Stimulated activated memory B cell treated with anti-CD40 and anti-IgM and Interleukin-4, amounts not matched to agents 10 μg/mL and 1 μg/mL and 100 μg/mL, for 72 hours (primary cell): ENCODE measurements around the gene CSNK1G1.
A peak's percentile ranks its signal among the peaks of the same experiment; 100 is the strongest.
"Not testable (repeated sequence)": the region's sequence is repeated elsewhere in the genome, so short reads cannot be mapped to it uniquely, and the experiment has no call there.

Experiments
- ATAC-seq: fragments of 150-1000 bp; cut with Tn5 transposase; 2 replicates; pipeline ENCODE4 v1.10.0; 2021
- H3K27ac Mint-ChIP-seq: one replicate; pipeline ENCODE4 v1.8.0; 2022; ENCODE audit warnings: mild to moderate bottlenecking, mixed read lengths
- H3K27me3 Mint-ChIP-seq: one replicate; pipeline ENCODE4 v1.8.0; 2022; ENCODE audit warnings: mixed read lengths
- H3K36me3 Mint-ChIP-seq: one replicate; pipeline ENCODE4 v1.8.0; 2022; ENCODE audit warnings: mixed read lengths
- H3K4me1 Mint-ChIP-seq: one replicate; pipeline ENCODE4 v1.8.0; 2022; ENCODE audit warnings: mixed read lengths
- H3K4me3 Mint-ChIP-seq: one replicate; pipeline ENCODE4 v1.8.0; 2022; ENCODE audit warnings: mild to moderate bottlenecking, moderate library complexity, mixed read lengths
- H3K9me3 Mint-ChIP-seq: one replicate; pipeline ENCODE4 v1.8.0; 2022; ENCODE audit warnings: mixed read lengths

Gene CSNK1G1

DNA sequence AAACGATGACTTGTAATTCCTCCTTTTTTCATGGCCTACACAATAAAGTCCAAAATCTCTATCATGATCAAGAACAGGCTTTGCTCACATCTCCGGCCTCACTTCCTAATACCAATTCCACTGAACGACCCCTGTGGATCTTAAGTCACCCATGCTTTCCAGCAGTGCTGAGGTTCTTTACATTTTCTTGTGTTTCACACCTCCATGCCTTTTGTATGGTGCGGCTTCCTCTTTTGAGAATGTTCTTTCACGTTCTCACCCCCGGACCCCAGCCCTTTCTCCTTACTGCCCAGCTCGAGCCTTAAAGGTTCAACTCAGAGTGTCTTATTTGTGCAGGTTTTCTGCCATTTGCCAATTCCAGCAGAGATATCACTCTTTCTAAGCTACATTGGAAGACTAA, 70.1 kb downstream of the CSNK1G1 start:
- peaks cover 19% of the 10 kb centered on the region for H3K4me1 Mint-ChIP-seq
- no peaks in the 10 kb centered on the region for H3K27me3 Mint-ChIP-seq
- H3K36me3 Mint-ChIP-seq = peaks cover 20% of the 10 kb centered on the region
- no peak overlapping the region for H3K27ac Mint-ChIP-seq
- ATAC-seq = no peak
- H3K4me3 Mint-ChIP-seq = no peak overlapping the region
- H3K9me3 Mint-ChIP-seq = no peaks in the 10 kb centered on the region

DNA sequence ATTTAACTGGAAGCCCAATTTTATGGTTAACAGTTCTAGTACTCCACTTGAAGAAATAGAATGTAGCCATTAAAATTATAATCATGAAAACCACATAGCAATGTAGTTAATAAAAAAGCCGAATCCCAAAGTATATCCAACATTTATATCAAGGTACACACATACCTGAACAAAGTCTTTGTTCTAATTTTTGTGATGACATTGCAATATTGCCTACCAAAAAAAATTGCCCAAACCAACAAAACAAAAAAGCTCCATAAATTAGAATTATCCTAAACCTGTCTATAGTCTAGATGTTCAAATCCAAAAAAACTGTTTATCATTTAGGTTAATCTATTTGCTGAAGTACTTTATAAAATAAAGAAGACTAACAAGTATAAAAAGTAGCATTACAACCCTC, 70.8 kb downstream of the CSNK1G1 start:
- peaks cover 15% of the 10 kb centered on the region for H3K36me3 Mint-ChIP-seq
- peaks cover 16% of the 10 kb centered on the region for H3K4me1 Mint-ChIP-seq
- no peak overlapping the region for H3K4me3 Mint-ChIP-seq
- no peaks in the 10 kb centered on the region for H3K9me3 Mint-ChIP-seq
- no peak for ATAC-seq
- no peaks in the 10 kb centered on the region for H3K27me3 Mint-ChIP-seq
- H3K27ac Mint-ChIP-seq = no peak overlapping the region

- no peaks in the 10 kb centered on the region for H3K27me3 Mint-ChIP-seq
- H3K36me3 Mint-ChIP-seq = peaks cover 5% of the 10 kb centered on the region
- no peak for ATAC-seq
- peaks cover 6% of the 10 kb centered on the region for H3K4me1 Mint-ChIP-seq
- no peak overlapping the region for H3K4me3 Mint-ChIP-seq
- H3K27ac Mint-ChIP-seq = no peak overlapping the region
- H3K9me3 Mint-ChIP-seq = no peaks in the 10 kb centered on the region
Observed at GRCh38 chr15:64284042-64284441, 71.9 kb downstream of the CSNK1G1 start.

- Mint-ChIP-seq H3K9me3 (no peaks in the 10 kb centered on the region), H3K27me3 (no peaks in the 10 kb centered on the region), H3K4me3 (no peak overlapping the region), H3K27ac (no peak overlapping the region), H3K36me3 (no peaks in the 10 kb centered on the region), H3K4me1 (peaks cover 6% of the 10 kb centered on the region)
- ATAC-seq = no peak
Observed at GRCh38 chr15:64282701-64283100, 73.3 kb downstream of the CSNK1G1 start.

DNA sequence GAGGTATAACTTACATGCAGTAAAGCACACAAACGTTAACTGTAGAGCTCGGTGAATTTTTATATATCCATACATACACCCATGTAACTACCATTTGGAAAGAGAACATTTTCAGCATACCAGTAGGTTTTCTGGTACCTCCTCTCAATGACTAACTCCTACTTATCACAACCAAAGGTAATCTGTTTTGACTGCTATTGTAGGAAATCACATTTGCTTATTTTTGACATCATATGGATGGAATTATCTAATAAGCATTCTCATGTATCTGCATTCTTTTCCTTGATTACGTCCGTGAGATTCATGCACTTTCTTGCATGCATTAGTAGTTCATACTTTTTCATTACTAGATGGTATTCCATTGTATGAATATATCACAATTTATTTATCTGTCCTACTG, 76.8 kb downstream of the CSNK1G1 start:
- ATAC-seq = no peak
- Mint-ChIP-seq H3K4me1 (peaks cover 5% of the 10 kb centered on the region), H3K27me3 (no peaks in the 10 kb centered on the region), H3K27ac (no peak overlapping the region), H3K36me3 (no peaks in the 10 kb centered on the region), H3K9me3 (no peaks in the 10 kb centered on the region), H3K4me3 (no peak overlapping the region)

- no peaks in the 10 kb centered on the region for H3K9me3 Mint-ChIP-seq
- no peak overlapping the region for H3K27ac Mint-ChIP-seq
- peaks cover 5% of the 10 kb centered on the region for H3K4me1 Mint-ChIP-seq
- H3K36me3 Mint-ChIP-seq = peaks cover 14% of the 10 kb centered on the region
- ATAC-seq = no peak
- H3K4me3 Mint-ChIP-seq = no peak overlapping the region
- no peaks in the 10 kb centered on the region for H3K27me3 Mint-ChIP-seq
Observed at GRCh38 chr15:64275934-64276333, 80.0 kb downstream of the CSNK1G1 start.

DNA sequence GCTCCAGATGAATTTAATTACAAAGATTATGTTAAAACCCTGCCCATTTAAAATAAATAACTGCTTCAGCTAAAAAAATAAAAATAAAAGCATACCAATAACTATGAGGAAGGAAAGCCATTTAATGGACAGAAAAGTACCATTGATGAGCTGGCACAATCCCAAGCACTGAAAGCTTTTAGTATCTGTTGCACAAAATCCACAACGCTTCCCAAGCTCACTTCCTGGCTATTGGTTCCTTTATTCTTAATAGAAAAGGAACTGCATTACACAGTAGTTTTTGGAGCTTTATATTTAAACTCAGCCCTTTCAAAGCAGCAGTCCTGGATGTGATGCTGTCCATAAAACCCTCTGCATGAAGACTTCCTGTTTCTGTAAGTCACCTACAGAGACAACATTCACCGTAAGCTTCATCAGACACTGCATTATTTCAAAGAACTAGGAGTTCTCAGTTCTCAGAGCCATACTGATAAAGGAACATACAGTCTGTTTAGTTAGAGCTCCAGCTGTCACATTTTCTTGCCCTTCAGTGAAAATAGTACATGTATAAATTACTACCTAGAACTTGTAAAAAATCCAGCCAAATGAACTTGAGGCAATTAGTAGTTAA, 81.5 kb downstream of the CSNK1G1 start:
- no peak overlapping the region for H3K4me3 Mint-ChIP-seq
- H3K27ac Mint-ChIP-seq = no peak overlapping the region
- peaks cover 26% of the 10 kb centered on the region for H3K36me3 Mint-ChIP-seq
- H3K4me1 Mint-ChIP-seq = peaks cover 5% of the 10 kb centered on the region
- no peaks in the 10 kb centered on the region for H3K27me3 Mint-ChIP-seq
- no peaks in the 10 kb centered on the region for H3K9me3 Mint-ChIP-seq
- ATAC-seq = no peak

- H3K27ac Mint-ChIP-seq = no peak overlapping the region
- H3K27me3 Mint-ChIP-seq = no peaks in the 10 kb centered on the region
- H3K36me3 Mint-ChIP-seq = peaks cover 56% of the 10 kb centered on the region
- ATAC-seq = no peak
- H3K4me3 Mint-ChIP-seq = no peak overlapping the region
- H3K9me3 Mint-ChIP-seq = peaks cover 10% of the 10 kb centered on the region
- peaks cover 27% of the 10 kb centered on the region for H3K4me1 Mint-ChIP-seq
Observed at GRCh38 chr15:64267331-64267973, 88.5 kb downstream of the CSNK1G1 start.

DNA sequence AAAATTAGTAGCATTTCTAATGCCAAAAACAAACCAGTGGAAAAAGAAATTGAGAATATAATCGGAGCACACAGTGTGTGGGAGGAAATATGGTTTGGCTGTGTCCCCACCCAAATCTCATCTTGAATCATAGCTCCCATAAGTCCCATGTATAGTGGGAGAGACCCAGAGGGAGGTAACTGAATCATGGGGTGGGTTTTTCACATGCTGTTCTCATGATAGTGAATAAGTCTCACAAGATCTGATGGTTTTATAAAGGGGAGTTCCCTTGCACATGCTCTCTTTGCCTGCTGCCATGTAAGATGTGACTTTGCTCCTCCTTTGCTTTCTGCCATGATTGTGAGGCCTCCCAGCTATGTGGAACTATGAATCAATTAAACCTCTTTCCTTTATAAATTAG, 90.8 kb downstream of the CSNK1G1 start:
- H3K4me1 Mint-ChIP-seq = peaks cover 27% of the 10 kb centered on the region
- H3K36me3 Mint-ChIP-seq = peaks cover 46% of the 10 kb centered on the region
- not testable (repeated sequence) for H3K4me3 Mint-ChIP-seq, H3K27me3 Mint-ChIP-seq, ATAC-seq, H3K27ac Mint-ChIP-seq
- H3K9me3 Mint-ChIP-seq = peaks cover 10% of the 10 kb centered on the region

GRCh38 chr15:64264502-64264901, 91.5 kb downstream of the CSNK1G1 start:
- no peak for ATAC-seq
- Mint-ChIP-seq H3K27ac (no peak overlapping the region), H3K36me3 (peaks cover 42% of the 10 kb centered on the region), H3K4me3 (no peak overlapping the region), H3K4me1 (peaks cover 27% of the 10 kb centered on the region), H3K27me3 (no peaks in the 10 kb centered on the region), H3K9me3 (peaks cover 10% of the 10 kb centered on the region)

- ATAC-seq = no peak
- no peaks in the 10 kb centered on the region for H3K27me3 Mint-ChIP-seq
- peak overlapping the region; percentile 35 for H3K27ac Mint-ChIP-seq
- H3K9me3 Mint-ChIP-seq = peaks cover 10% of the 10 kb centered on the region
- no peak overlapping the region for H3K4me3 Mint-ChIP-seq
- H3K4me1 Mint-ChIP-seq = peaks cover 27% of the 10 kb centered on the region
- H3K36me3 Mint-ChIP-seq = peaks cover 42% of the 10 kb centered on the region
Observed at GRCh38 chr15:64263567-64263966, 92.4 kb downstream of the CSNK1G1 start.

- H3K4me1 Mint-ChIP-seq = no peaks in the 10 kb centered on the region
- H3K27me3 Mint-ChIP-seq = no peaks in the 10 kb centered on the region
- H3K9me3 Mint-ChIP-seq = no peaks in the 10 kb centered on the region
- no peak for ATAC-seq
- H3K27ac Mint-ChIP-seq = no peak overlapping the region
- peaks cover 24% of the 10 kb centered on the region for H3K36me3 Mint-ChIP-seq
- no peak overlapping the region for H3K4me3 Mint-ChIP-seq
Observed at GRCh38 chr15:64256051-64256450, 99.9 kb downstream of the CSNK1G1 start.

DNA sequence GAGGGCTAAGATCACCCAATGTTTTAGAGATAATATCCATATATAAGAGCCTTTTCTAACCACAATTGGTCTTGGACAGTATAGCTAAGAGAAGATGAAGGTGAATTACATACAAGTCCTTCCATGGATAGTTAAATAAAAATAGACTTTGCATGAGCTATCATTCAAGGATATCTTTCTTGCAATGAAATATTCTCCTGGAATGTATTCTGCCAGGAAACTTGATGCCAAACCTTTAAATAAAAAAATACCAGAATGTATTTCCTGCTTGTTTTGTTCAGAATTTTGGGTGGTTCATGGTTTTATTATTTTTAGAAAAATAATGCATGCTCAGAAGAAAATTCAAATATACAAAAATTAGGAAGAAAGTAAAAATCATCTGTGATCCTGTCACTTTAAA, 104.3 kb downstream of the CSNK1G1 start:
- no peak overlapping the region for H3K4me3 Mint-ChIP-seq
- H3K27me3 Mint-ChIP-seq = no peaks in the 10 kb centered on the region
- peaks cover 31% of the 10 kb centered on the region for H3K36me3 Mint-ChIP-seq
- no peaks in the 10 kb centered on the region for H3K9me3 Mint-ChIP-seq
- no peak for ATAC-seq
- peaks cover 11% of the 10 kb centered on the region for H3K4me1 Mint-ChIP-seq
- no peak overlapping the region for H3K27ac Mint-ChIP-seq

DNA sequence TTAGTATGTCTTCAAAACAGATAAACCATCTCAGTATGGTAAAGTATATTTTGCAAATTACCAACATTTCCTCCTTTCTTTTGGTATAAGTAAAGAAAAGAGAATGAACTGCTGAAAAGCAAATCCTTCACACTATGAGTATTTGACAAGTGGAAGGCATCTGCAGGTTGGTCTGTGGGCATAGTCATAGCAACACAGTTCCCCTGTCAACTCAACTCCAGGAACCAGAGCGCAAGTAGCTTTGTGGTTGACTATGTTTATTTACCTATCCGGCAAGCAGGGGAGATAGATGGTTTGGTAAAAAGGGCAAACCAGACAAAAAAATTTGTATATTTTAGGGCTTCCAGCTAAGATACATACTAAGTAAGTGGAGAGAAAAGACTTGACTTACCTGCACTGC, 104.9 kb downstream of the CSNK1G1 start:
- no peak for ATAC-seq
- Mint-ChIP-seq H3K36me3 (peaks cover 31% of the 10 kb centered on the region), H3K9me3 (no peaks in the 10 kb centered on the region), H3K4me1 (peaks cover 16% of the 10 kb centered on the region), H3K27me3 (no peaks in the 10 kb centered on the region), H3K27ac (no peak overlapping the region), H3K4me3 (no peak overlapping the region)

GRCh38 chr15:64249883-64250575, 105.9 kb downstream of the CSNK1G1 start:
- no peak overlapping the region for H3K4me3 Mint-ChIP-seq
- ATAC-seq = no peak
- no peaks in the 10 kb centered on the region for H3K9me3 Mint-ChIP-seq
- H3K36me3 Mint-ChIP-seq = peaks cover 31% of the 10 kb centered on the region
- H3K27ac Mint-ChIP-seq = no peak overlapping the region
- no peaks in the 10 kb centered on the region for H3K27me3 Mint-ChIP-seq
- H3K4me1 Mint-ChIP-seq = peaks cover 19% of the 10 kb centered on the region

- no peaks in the 10 kb centered on the region for H3K27me3 Mint-ChIP-seq
- H3K27ac Mint-ChIP-seq = no peak overlapping the region
- no peak overlapping the region for H3K4me3 Mint-ChIP-seq
- no peaks in the 10 kb centered on the region for H3K9me3 Mint-ChIP-seq
- H3K36me3 Mint-ChIP-seq = peaks cover 31% of the 10 kb centered on the region
- H3K4me1 Mint-ChIP-seq = peaks cover 25% of the 10 kb centered on the region
- no peak for ATAC-seq
Observed at GRCh38 chr15:64249406-64249805, 106.6 kb downstream of the CSNK1G1 start.
